ENCODE results near the gene IER5. TPM values are rescaled to one million over a fixed set of nuclear protein-coding genes. Genes with fewer than 3 reads are reported as not detected.
A peak's percentile ranks its signal among the peaks of the same experiment; 100 is the strongest.

IER5 gene
- total and polyA plus RNA-seq, 2 of the 13 experiments (the other 11 are each of a cell fraction or from before 2014, with no cell fraction given) = 2.5 to 3.5 TPM

- no peak for TF ChIP-seq SOX13 (IDR thresholded peaks at IDR 0.05)
- TF ChIP-seq SOX13 (CRISPR knock-in tag; conservative IDR thresholded peaks at IDR 0.05 in 1 of 2, IDR thresholded peaks at IDR 0.05 in 1 of 2) = peak in 1 of 2 experiments; percentile 73; a peak in 1 of 4 replicates
- peak; percentile 25; the same call in 1 of the 2 replicates for TF ChIP-seq SAP130 (CRISPR knock-in tag; IDR thresholded peaks at IDR 0.05; ENCODE audit: low read depth)
- no peak for TF ChIP-seq PAF1 (CRISPR knock-in tag; IDR thresholded peaks at IDR 0.05)
- no peak for TF ChIP-seq ELF1 (CRISPR knock-in tag; IDR thresholded peaks at IDR 0.05)
- TF ChIP-seq ASH2L (IDR thresholded peaks at IDR 0.05; ENCODE audit: insufficient read length, low read depth, low read length) = peak; percentile 55
- TF ChIP-seq FOXA1 (IDR thresholded peaks at IDR 0.05) = no peak
- 0 out of 2 replicates have a peak, but pooled peaks have one; percentile 8 for TF ChIP-seq FOXA1 (CRISPR knock-in tag; IDR thresholded peaks at IDR 0.05)
- no peak for TF ChIP-seq ZFP90 (CRISPR knock-in tag; IDR thresholded peaks at IDR 0.05; ENCODE audit: borderline replicate concordance)
Measured at GRCh38 chr1:181108304-181108867, 19.9 kb downstream of the IER5 start (continued).

DNA sequence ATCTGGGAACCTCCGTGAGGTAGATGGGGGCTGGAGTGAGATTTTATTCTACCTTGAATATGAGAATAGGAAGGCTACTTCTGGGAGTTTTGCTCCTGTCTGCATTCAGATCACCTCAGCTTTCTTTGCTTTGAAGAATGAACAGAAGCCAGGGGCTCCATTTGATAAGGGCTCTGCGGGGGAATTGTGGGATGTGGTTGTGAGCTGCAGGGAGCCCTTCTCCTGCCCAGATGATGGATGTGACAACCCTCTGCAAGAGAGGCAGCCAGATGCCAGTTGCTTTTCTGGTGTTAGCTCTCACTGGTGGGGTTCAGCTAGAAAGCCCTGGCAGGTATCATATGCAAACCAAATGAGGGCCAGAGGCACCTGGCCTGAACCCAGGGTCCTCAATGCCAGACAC is 21.5 kb downstream of the IER5 start:
- H3K36me3 ChIP-seq (replicated peaks in 1 of 2; ENCODE audit: control insufficient read depth in 1 of 2, insufficient read depth in 2 of 2, low read length in 2 of 2) = no peaks in the 10 kb centered on the region
- no peak for DNase-seq (ENCODE audit: low spot score)
- no peaks in the 10 kb centered on the region for H3K9me3 ChIP-seq (ENCODE audit: low read length)
- H3K27ac ChIP-seq (ENCODE audit: extremely low read length, insufficient read depth, low read length) = no peak overlapping the region
- H3K9ac ChIP-seq (ENCODE audit: insufficient read depth, low read depth, low read length) = no peak overlapping the region
- no peaks in the 10 kb centered on the region for H3K79me2 ChIP-seq (ENCODE audit: insufficient read depth, low read length)
- no peak for FAIRE-seq
- CTCF ChIA-PET (ENCODE audit: low intra/inter-chr PET ratio, low total read pairs) = no interaction called here
- no TSS peak for BruUV-seq (replicated peaks)
- no peak overlapping the region for H2AFZ ChIP-seq (ENCODE audit: low read length)
- H3K4me2 ChIP-seq (ENCODE audit: low read depth, low read length) = no peak overlapping the region
- peaks cover 89% of the 10 kb centered on the region for H3K4me1 ChIP-seq (ENCODE audit: insufficient read depth, low read length)
- intact Hi-C loops (cut with micrococcal nuclease; ENCODE audit: unreplicated experiment) (no loop called here), in situ Hi-C loops (cut with HindIII; ENCODE audit: extremely low pct_ligation_motif_present, low pct_unique_long_range_greater_than_20kb) (no loop called here)
- TF ChIP-seq ZNF616 (CRISPR knock-in tag; IDR thresholded peaks at IDR 0.05; ENCODE audit: low read depth) (no peak), ZNF770 (CRISPR knock-in tag; IDR thresholded peaks at IDR 0.05) (no peak), RFXANK (CRISPR knock-in tag; IDR thresholded peaks at IDR 0.05) (no peak), ZNF629 (CRISPR knock-in tag; conservative IDR thresholded peaks at IDR 0.05) (no peak), ZNF282 (IDR thresholded peaks at IDR 0.05; ENCODE audit: partially characterized antibody) (no peak), CREB1 (IDR thresholded peaks at IDR 0.05) (no peak), CREB1 (CRISPR knock-in tag; IDR thresholded peaks at IDR 0.05) (no peak), ZNF746 (CRISPR knock-in tag; IDR thresholded peaks at IDR 0.05) (no peak), ZFY (CRISPR knock-in tag; IDR thresholded peaks at IDR 0.05) (no peak), SMAD9 (CRISPR knock-in tag; IDR thresholded peaks at IDR 0.05) (no peak), KDM6A (CRISPR knock-in tag; IDR thresholded peaks at IDR 0.05; ENCODE audit: low read depth) (no peak), FOXP1 (IDR thresholded peaks at IDR 0.05) (no peak), FOXP1 (CRISPR knock-in tag; IDR thresholded peaks at IDR 0.05) (no peak), JUN (CRISPR knock-in tag; IDR thresholded peaks at IDR 0.05) (no peak), MXI1 (IDR thresholded peaks at IDR 0.05; ENCODE audit: borderline replicate concordance, low read depth, low read length) (no peak), DBP (CRISPR knock-in tag; IDR thresholded peaks at IDR 0.05; ENCODE audit: not compliant biosample characterization) (no peak)
- POLR2A ChIA-PET = interaction anchor here (1.1 to 1.4 kb wide), 2 partner anchors 17 to 20 kb away, joined by 3 to 6 read pairs; no protein-coding TSS in a partner anchor
- H3K4me3 ChIP-seq (replicated peaks in 1 of 3; ENCODE audit: insufficient read depth in 1 of 3, low read depth in 2 of 3, low read length in 3 of 3) = no peak overlapping the region
- 75% methylated on average over 2 of the region's 2 CpGs for WGBS (ENCODE audit: low lambda C conversion rate)
- no peaks in the 10 kb centered on the region for H4K20me1 ChIP-seq (ENCODE audit: insufficient read depth, low read length)
- H3K27me3 ChIP-seq (ENCODE audit: control insufficient read depth in 1 of 2, insufficient read depth in 2 of 2, low read length in 2 of 2) = peaks cover 0 to 7% of the 10 kb centered on the region in 2 experiments; a peak in 1 of 5 replicates
- no peak for ATAC-seq
